BE2C (cell line): ENCODE results near the gene ST6GALNAC3.

Experiments
- DNase-seq: peaks from one replicate; pipeline ENCODE4 v3.0.0-alpha.2; 2020
- H3K27me3 ChIP-seq: fragments of 250-450 bp; sonication (Bioruptor Pico); 2 replicates; pipeline ENCODE4 v1.5.1; 2020; ENCODE audit warnings: mild to moderate bottlenecking
- H3K36me3 ChIP-seq: fragments of 250-450 bp; sonication (Bioruptor Pico); 2 replicates; pipeline ENCODE4 v1.5.1; 2020; ENCODE audit warnings: mild to moderate bottlenecking
- H3K4me1 ChIP-seq: fragments of 250-450 bp; sonication (Bioruptor Pico); 2 replicates; pipeline ENCODE4 v1.5.1; 2020
- H3K4me3 ChIP-seq: 2 replicates; pipeline ENCODE4 v1.5.1; 2011; ENCODE audit warnings: low read depth, low read length
- H3K9me3 ChIP-seq: fragments of 250-450 bp; sonication (Bioruptor Pico); 2 replicates; pipeline ENCODE4 v1.5.1; 2020
- TF ChIP-seq, protein P1 (sequence below): IDR thresholded peaks from 2 replicates; pipeline ENCODE4 v1.5.1; 2012; ENCODE audit warnings: mild to moderate bottlenecking, low read depth, low read length

ST6GALNAC3 gene

DNA sequence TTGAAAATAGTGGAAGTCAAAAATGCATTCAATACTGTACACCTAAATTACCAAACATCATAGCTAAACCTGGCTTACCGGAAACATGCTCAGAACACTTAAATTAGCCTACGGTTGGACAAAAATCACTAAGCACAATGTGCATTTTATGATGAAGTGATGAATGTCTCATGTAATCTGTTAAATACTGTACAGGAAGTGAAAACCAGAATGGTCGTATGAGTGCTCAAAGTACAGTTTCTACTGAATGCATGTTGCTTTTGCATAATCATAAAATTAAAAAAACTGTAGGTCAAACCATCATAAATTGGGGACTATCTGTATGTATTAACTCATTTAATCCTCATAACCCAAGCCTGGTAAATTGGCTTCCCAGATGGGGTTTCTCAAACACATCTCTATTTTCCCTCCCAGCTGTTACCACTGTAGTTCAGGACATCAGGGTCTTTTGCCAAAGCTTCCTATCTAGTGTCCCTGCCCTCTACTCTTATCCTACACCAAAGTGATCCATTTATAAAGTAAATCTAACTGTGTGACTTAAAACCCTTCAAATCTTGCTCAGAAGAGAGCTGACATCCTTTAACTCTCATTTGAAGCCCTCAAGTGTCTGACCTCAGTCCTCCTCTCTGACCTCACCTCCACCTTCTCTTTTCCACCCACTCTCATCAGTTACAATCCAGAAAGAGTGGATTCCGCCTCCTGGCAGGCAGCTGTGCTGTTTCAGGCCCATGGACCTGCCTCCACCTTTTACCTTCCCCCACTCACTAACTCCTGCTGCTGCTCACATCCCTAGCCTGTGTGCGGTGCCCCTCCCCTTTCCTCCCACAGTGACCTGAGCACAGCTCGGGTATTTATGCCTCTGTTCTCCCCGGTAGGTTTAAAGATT lies 436.4 kb downstream of the ST6GALNAC3 start:
- Histone ChIP-seq H3K27me3 (no peaks in the 10 kb centered on the region), H3K4me1 (no peaks in the 10 kb centered on the region), H3K4me3 (no peak overlapping the region), H3K9me3 (no peaks in the 10 kb centered on the region), H3K36me3 (no peaks in the 10 kb centered on the region)
- TF ChIP-seq, protein P1, sequence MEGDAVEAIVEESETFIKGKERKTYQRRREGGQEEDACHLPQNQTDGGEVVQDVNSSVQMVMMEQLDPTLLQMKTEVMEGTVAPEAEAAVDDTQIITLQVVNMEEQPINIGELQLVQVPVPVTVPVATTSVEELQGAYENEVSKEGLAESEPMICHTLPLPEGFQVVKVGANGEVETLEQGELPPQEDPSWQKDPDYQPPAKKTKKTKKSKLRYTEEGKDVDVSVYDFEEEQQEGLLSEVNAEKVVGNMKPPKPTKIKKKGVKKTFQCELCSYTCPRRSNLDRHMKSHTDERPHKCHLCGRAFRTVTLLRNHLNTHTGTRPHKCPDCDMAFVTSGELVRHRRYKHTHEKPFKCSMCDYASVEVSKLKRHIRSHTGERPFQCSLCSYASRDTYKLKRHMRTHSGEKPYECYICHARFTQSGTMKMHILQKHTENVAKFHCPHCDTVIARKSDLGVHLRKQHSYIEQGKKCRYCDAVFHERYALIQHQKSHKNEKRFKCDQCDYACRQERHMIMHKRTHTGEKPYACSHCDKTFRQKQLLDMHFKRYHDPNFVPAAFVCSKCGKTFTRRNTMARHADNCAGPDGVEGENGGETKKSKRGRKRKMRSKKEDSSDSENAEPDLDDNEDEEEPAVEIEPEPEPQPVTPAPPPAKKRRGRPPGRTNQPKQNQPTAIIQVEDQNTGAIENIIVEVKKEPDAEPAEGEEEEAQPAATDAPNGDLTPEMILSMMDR: no peak
- DNase-seq: no peak

DNA sequence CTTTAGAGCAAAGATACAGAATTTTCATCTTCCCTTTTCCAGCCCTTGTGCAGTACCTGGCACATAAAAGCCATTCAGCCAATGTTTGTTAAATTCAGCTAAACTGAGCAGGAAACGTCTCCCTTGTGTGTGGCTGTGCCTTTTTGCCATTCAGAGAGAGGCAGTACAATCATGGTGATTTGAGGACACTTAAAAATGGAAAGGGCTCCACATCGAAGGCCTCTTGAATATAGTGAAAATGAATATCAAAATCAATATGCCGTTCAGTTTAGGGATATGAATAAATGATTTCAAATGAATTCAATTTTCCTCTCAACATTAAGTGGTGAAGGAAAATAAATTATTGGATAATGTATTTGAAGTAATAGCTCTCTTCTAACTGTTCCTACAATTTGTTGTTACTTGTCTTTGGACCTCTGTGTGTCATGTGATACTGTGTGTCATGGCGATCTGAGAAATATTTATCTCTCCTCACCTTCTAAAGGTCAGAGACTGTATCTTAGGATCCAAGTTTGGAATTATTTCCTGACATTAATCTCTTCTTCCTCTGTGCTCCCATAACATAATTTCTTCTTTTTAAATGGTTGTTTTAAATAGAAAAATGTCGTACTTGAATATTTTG lies 437.1 kb downstream of the ST6GALNAC3 start:
- H3K4me1 ChIP-seq: no peaks in the 10 kb centered on the region
- H3K27me3 ChIP-seq: no peaks in the 10 kb centered on the region
- H3K36me3 ChIP-seq: no peaks in the 10 kb centered on the region
- no peak for DNase-seq
- no peaks in the 10 kb centered on the region for H3K9me3 ChIP-seq
- no peak overlapping the region for H3K4me3 ChIP-seq
- TF ChIP-seq, protein P1: no peak

DNA sequence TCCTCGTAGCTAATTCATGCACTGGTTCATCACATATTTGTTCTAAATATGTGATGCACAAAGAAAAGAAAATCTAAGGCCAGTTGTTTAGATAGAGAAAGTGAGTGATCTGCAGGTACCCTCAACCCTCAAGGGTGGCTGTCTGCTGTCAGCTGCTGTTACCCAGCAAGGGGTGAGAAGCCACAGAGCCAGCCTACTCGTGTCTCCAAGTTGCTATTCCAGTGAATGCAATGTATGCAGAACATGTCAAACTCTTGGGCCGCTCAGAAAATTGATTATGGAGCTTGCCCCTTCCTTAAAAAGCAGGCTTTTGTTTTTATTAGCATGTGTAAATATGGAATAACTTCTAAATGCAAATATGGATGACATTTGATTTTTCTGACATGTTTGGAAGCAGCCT lies 456.4 kb downstream of the ST6GALNAC3 start:
- no peaks in the 10 kb centered on the region for H3K9me3 ChIP-seq
- no peak overlapping the region for H3K4me3 ChIP-seq
- no peak for DNase-seq
- TF ChIP-seq, protein P1: no peak
- no peaks in the 10 kb centered on the region for H3K4me1 ChIP-seq
- H3K36me3 ChIP-seq: no peaks in the 10 kb centered on the region
- H3K27me3 ChIP-seq: no peaks in the 10 kb centered on the region

DNA sequence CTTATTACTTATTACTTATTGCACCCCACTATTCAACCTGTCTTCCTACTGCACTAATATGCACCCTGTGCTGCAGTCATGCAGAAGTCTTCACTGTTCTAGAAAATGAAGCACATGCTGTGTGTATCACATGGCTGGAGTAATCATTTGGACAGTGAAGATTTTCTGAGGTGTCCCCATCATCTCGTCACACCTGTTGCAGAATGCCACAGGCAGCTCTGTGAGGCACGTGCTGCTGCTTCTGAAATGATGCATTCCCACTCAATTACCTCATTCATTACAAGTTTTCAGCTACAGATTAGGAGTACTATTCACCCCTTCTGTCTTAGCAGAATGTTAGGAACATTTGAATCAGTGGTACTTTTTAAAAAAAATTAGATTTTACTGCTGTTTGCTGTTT lies 467.1 kb downstream of the ST6GALNAC3 start:
- H3K36me3 ChIP-seq: no peaks in the 10 kb centered on the region
- DNase-seq: no peak
- no peaks in the 10 kb centered on the region for H3K27me3 ChIP-seq
- H3K9me3 ChIP-seq: no peaks in the 10 kb centered on the region
- no peak overlapping the region for H3K4me3 ChIP-seq
- TF ChIP-seq, protein P1: no peak
- H3K4me1 ChIP-seq: no peaks in the 10 kb centered on the region

DNA sequence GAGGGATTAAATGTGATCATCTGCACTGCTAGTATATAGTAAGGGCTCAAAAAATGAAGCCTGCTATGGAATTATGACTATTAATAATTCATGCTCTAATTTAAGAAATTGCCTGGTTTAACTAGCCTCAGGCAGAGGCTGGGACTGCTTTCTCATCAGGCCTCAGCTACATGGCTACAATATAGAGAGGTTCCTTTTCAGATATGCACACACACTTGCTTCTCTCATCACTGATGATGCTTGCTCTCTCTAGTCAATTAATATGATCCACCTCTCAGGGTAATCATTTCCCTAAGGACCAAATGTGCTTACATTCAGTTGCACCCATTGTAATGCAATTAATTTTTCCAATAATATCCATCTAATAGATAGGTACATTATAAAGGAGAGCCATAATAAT lies 467.8 kb downstream of the ST6GALNAC3 start:
- TF ChIP-seq, protein P1: no peak
- Histone ChIP-seq H3K27me3 (no peaks in the 10 kb centered on the region), H3K36me3 (no peaks in the 10 kb centered on the region), H3K9me3 (no peaks in the 10 kb centered on the region), H3K4me3 (no peak overlapping the region), H3K4me1 (no peaks in the 10 kb centered on the region)
- no peak for DNase-seq

DNA sequence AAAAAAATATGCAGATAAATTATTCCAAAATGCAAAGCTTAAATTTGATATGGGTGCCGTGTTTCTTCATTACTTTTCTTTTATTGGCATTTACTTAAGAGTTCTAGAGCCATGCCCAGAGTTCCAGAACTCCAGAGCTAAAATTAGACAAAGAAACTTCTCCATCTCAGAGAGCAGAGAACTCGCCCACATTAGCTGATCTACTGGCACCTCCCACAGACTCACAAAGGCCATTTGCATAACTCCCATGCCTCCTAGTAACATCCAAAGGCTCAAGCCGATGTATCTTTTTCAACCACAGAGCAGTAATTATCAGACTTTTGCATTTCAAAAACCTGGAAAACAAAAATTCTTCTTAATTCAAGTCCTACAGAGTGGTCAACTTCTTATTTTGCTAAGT lies 468.9 kb downstream of the ST6GALNAC3 start:
- Histone ChIP-seq H3K4me3 (no peak overlapping the region), H3K27me3 (no peaks in the 10 kb centered on the region), H3K9me3 (no peaks in the 10 kb centered on the region), H3K36me3 (no peaks in the 10 kb centered on the region), H3K4me1 (no peaks in the 10 kb centered on the region)
- TF ChIP-seq, protein P1: no peak
- no peak for DNase-seq
